Measurements from ENCODE around the gene MED27.

MED27 gene

GRCh38 chr9:131864531-131864930 is 215.1 kb downstream of the MED27 start:
- no peak for FAIRE-seq
- no peak for DNase-seq (ENCODE audit: insufficient read length)
- TF ChIP-seq TAF1 (IDR thresholded peaks at IDR 0.05; ENCODE audit: borderline replicate concordance, low read depth, low read length) (no peak), POLR2AphosphoS5 (IDR thresholded peaks at IDR 0.05; ENCODE audit: low read depth, low read length) (no peak), POLR2A (IDR thresholded peaks at IDR 0.05; ENCODE audit: low read depth, low read length) (no peak)

- TF ChIP-seq TAF1 (IDR thresholded peaks at IDR 0.05; ENCODE audit: borderline replicate concordance, low read depth, low read length) (no peak), POLR2A (IDR thresholded peaks at IDR 0.05; ENCODE audit: low read depth, low read length) (no peak), POLR2AphosphoS5 (IDR thresholded peaks at IDR 0.05; ENCODE audit: low read depth, low read length) (no peak)
- FAIRE-seq, result no peak
- no peak for DNase-seq (ENCODE audit: insufficient read length)
Measured at GRCh38 chr9:131863306-131863896, 216.3 kb downstream of the MED27 start.

- no peak for TF ChIP-seq POLR2A (IDR thresholded peaks at IDR 0.05; ENCODE audit: low read depth, low read length)
- TF ChIP-seq TAF1 (IDR thresholded peaks at IDR 0.05; ENCODE audit: borderline replicate concordance, low read depth, low read length), result no peak
- no peak for TF ChIP-seq POLR2AphosphoS5 (IDR thresholded peaks at IDR 0.05; ENCODE audit: low read depth, low read length)
- FAIRE-seq (no peak), DNase-seq (ENCODE audit: insufficient read length) (no peak)
Measured at GRCh38 chr9:131862261-131862660, 217.4 kb downstream of the MED27 start.

- TF ChIP-seq POLR2AphosphoS5 (IDR thresholded peaks at IDR 0.05; ENCODE audit: low read depth, low read length) (no peak), POLR2A (IDR thresholded peaks at IDR 0.05; ENCODE audit: low read depth, low read length) (no peak), TAF1 (IDR thresholded peaks at IDR 0.05; ENCODE audit: borderline replicate concordance, low read depth, low read length) (no peak)
- DNase-seq (ENCODE audit: insufficient read length), result no peak
- FAIRE-seq, result no peak
Measured at GRCh38 chr9:131860430-131860829, 219.2 kb downstream of the MED27 start.

- FAIRE-seq (no peak), DNase-seq (ENCODE audit: insufficient read length) (no peak)
- no peak for TF ChIP-seq POLR2A (IDR thresholded peaks at IDR 0.05; ENCODE audit: low read depth, low read length)
- no peak for TF ChIP-seq POLR2AphosphoS5 (IDR thresholded peaks at IDR 0.05; ENCODE audit: low read depth, low read length)
- no peak for TF ChIP-seq TAF1 (IDR thresholded peaks at IDR 0.05; ENCODE audit: borderline replicate concordance, low read depth, low read length)
Measured at GRCh38 chr9:131858147-131858546, 221.5 kb downstream of the MED27 start.

GRCh38 chr9:131856105-131856504 is 223.6 kb downstream of the MED27 start:
- no peak for TF ChIP-seq POLR2AphosphoS5 (IDR thresholded peaks at IDR 0.05; ENCODE audit: low read depth, low read length)
- no peak for TF ChIP-seq TAF1 (IDR thresholded peaks at IDR 0.05; ENCODE audit: borderline replicate concordance, low read depth, low read length)
- no peak for TF ChIP-seq POLR2A (IDR thresholded peaks at IDR 0.05; ENCODE audit: low read depth, low read length)
- FAIRE-seq (no peak), DNase-seq (ENCODE audit: insufficient read length) (no peak)

GRCh38 chr9:131854896-131855613 is 224.6 kb downstream of the MED27 start:
- DNase-seq (ENCODE audit: insufficient read length) (no peak), FAIRE-seq (no peak)
- TF ChIP-seq POLR2A (IDR thresholded peaks at IDR 0.05; ENCODE audit: low read depth, low read length) (no peak), POLR2AphosphoS5 (IDR thresholded peaks at IDR 0.05; ENCODE audit: low read depth, low read length) (no peak), TAF1 (IDR thresholded peaks at IDR 0.05; ENCODE audit: borderline replicate concordance, low read depth, low read length) (no peak)

- FAIRE-seq (no peak), DNase-seq (ENCODE audit: insufficient read length) (no peak)
Measured at GRCh38 chr9:131854334-131854733, 225.3 kb downstream of the MED27 start.

GRCh38 chr9:131853434-131853833 is 226.2 kb downstream of the MED27 start:
- FAIRE-seq (no peak), DNase-seq (ENCODE audit: insufficient read length) (no peak)
- no peak for TF ChIP-seq TAF1 (IDR thresholded peaks at IDR 0.05; ENCODE audit: borderline replicate concordance, low read depth, low read length)

More at GRCh38 chr9:131854334-131854733, 225.3 kb downstream of the MED27 start:
- no peak for TF ChIP-seq POLR2AphosphoS5 (IDR thresholded peaks at IDR 0.05; ENCODE audit: low read depth, low read length)
- no peak for TF ChIP-seq TAF1 (IDR thresholded peaks at IDR 0.05; ENCODE audit: borderline replicate concordance, low read depth, low read length)
- no peak for TF ChIP-seq POLR2A (IDR thresholded peaks at IDR 0.05; ENCODE audit: low read depth, low read length)

GRCh38 chr9:131851414-131851813 is 228.3 kb downstream of the MED27 start:
- DNase-seq (ENCODE audit: insufficient read length), result no peak
- FAIRE-seq, result no peak
- TF ChIP-seq POLR2AphosphoS5 (IDR thresholded peaks at IDR 0.05; ENCODE audit: low read depth, low read length), result no peak
- no peak for TF ChIP-seq TAF1 (IDR thresholded peaks at IDR 0.05; ENCODE audit: borderline replicate concordance, low read depth, low read length)
- no peak for TF ChIP-seq POLR2A (IDR thresholded peaks at IDR 0.05; ENCODE audit: low read depth, low read length)

- no peak for TF ChIP-seq POLR2A (IDR thresholded peaks at IDR 0.05; ENCODE audit: low read depth, low read length)
- no peak for TF ChIP-seq TAF1 (IDR thresholded peaks at IDR 0.05; ENCODE audit: borderline replicate concordance, low read depth, low read length)
- no peak for TF ChIP-seq POLR2AphosphoS5 (IDR thresholded peaks at IDR 0.05; ENCODE audit: low read depth, low read length)
- FAIRE-seq (no peak), DNase-seq (ENCODE audit: insufficient read length) (no peak)
Measured at GRCh38 chr9:131849391-131849790, 230.3 kb downstream of the MED27 start.

- FAIRE-seq (no peak), DNase-seq (ENCODE audit: insufficient read length) (no peak)
- TF ChIP-seq TAF1 (IDR thresholded peaks at IDR 0.05; ENCODE audit: borderline replicate concordance, low read depth, low read length) (no peak), POLR2A (IDR thresholded peaks at IDR 0.05; ENCODE audit: low read depth, low read length) (no peak), POLR2AphosphoS5 (IDR thresholded peaks at IDR 0.05; ENCODE audit: low read depth, low read length) (no peak)
Measured at GRCh38 chr9:131848570-131849160, 231.0 kb downstream of the MED27 start.

Measured in GM12892 (cell line).